K562 (cell line): ENCODE measurements around the gene CBFA2T3. TPM values are rescaled to one million over a fixed set of nuclear protein-coding genes. Genes with fewer than 3 reads are reported as not detected.
A peak's percentile ranks its signal among the peaks of the same experiment; 100 is the strongest.

Experiments used
- BDP1 ChIP-seq: IDR thresholded peaks from 3 replicates; pipeline ENCODE4 v1.6.1; 2011; ENCODE audit not compliant: insufficient read length, insufficient read depth
- HNRNPLL ChIP-seq: fragments of 200-400 bp; formaldehyde crosslinking; IDR thresholded peaks from 2 replicates; pipeline ENCODE4 v1.6.1; 2017; ENCODE audit warnings: low read length, low read depth, mild to moderate bottlenecking; ENCODE audit not compliant: poor library complexity, severe bottlenecking
- L3MBTL2 ChIP-seq: fragments of 450-650 bp; IDR thresholded peaks from 2 replicates; pipeline ENCODE4 v1.6.1; 2016; ENCODE audit warnings: mild to moderate bottlenecking, moderate library complexity
- POLR2AphosphoS5 ChIP-seq: IDR thresholded peaks from 2 replicates; pipeline ENCODE4 v1.6.1; 2011; ENCODE audit warnings: mild to moderate bottlenecking, low read depth, low read length, moderate library complexity; ENCODE audit not compliant: control insufficient read depth, insufficient read depth
- RBM22 ChIP-seq: fragments of 200-400 bp; formaldehyde crosslinking; IDR thresholded peaks from 2 replicates; pipeline ENCODE4 v1.6.1; 2018; ENCODE audit warnings: low read length, low read depth; ENCODE audit not compliant: poor library complexity, severe bottlenecking
- ZFX ChIP-seq: sonication (generic); formaldehyde crosslinking; IDR thresholded peaks from 2 replicates; pipeline ENCODE4 v1.8.0; 2022; ENCODE audit warnings: mild to moderate bottlenecking, missing genetic modification reagents, moderate library complexity
- polyA plus RNA-seq, 8 experiments: library from polyadenylated mRNA; depleted of rRNA in 4 of 8; stranded (reverse) in 5 of 8; unstranded in 3 of 8; fragments of >200 nt; fragmentation: Nextera tagmentation in 2 of 8; fragmentation: Illumina TruSeq in 1 of 8; extraction: Ambion mirVana in 2 of 8; extraction: Trizol in 1 of 8; gene quantifications; 2 replicates each; pipeline versions ENCODE4 v1.2.1 to v1.2.3, GENCODE V29; 2011 to 2014; ENCODE audit warnings: inconsistent platforms in 1 of 8, missing spikeins in 1 of 8
- total RNA-seq, 7 experiments: library from RNA; depleted of rRNA in 6 of 7; stranded (reverse); fragments of >200 nt in 6 of 7; fragmentation: Illumina TruSeq in 2 of 7; extraction: Trizol in 2 of 7; gene quantifications; 2 replicates each; pipeline versions ENCODE4 v1.2.1 to v1.2.3, GENCODE V29; 2011 to 2021; ENCODE audit warnings: low replicate concordance in 1 of 7
- TF ChIP-seq, protein P1 (sequence below): fragments of 450-650 bp; formaldehyde crosslinking; IDR thresholded peaks from 2 replicates; pipeline ENCODE4 v1.4.0; 2022; ENCODE audit warnings: missing genetic modification characterization
- TF ChIP-seq, protein P2 (sequence below): fragments of 200-800 bp; sonication (Bioruptor generic); IDR thresholded peaks from 2 replicates; pipeline ENCODE4 v1.6.1; 2017; ENCODE audit warnings: missing genetic modification characterization, missing compliant biosample characterization
- TF ChIP-seq, protein P3 (sequence below): fragments of 250-450 bp; sonication (Bioruptor Pico); IDR thresholded peaks from 2 replicates; pipeline ENCODE4 v1.5.0; 2020; ENCODE audit warnings: mild to moderate bottlenecking
- TF ChIP-seq, protein P4 (sequence below): fragments of 200-600 bp; sonication (generic); IDR thresholded peaks from one replicate; pipeline ENCODE4 v1.6.1; 2012; ENCODE audit warnings: mild to moderate bottlenecking, low read depth, low read length, inconsistent platforms

The CBFA2T3 gene
- total and polyA plus RNA-seq, 9 of the 15 experiments (the other 6 are each of a cell fraction or from before 2014, with no cell fraction given) = 2.3 to 145 (median 6.7) TPM

DNA sequence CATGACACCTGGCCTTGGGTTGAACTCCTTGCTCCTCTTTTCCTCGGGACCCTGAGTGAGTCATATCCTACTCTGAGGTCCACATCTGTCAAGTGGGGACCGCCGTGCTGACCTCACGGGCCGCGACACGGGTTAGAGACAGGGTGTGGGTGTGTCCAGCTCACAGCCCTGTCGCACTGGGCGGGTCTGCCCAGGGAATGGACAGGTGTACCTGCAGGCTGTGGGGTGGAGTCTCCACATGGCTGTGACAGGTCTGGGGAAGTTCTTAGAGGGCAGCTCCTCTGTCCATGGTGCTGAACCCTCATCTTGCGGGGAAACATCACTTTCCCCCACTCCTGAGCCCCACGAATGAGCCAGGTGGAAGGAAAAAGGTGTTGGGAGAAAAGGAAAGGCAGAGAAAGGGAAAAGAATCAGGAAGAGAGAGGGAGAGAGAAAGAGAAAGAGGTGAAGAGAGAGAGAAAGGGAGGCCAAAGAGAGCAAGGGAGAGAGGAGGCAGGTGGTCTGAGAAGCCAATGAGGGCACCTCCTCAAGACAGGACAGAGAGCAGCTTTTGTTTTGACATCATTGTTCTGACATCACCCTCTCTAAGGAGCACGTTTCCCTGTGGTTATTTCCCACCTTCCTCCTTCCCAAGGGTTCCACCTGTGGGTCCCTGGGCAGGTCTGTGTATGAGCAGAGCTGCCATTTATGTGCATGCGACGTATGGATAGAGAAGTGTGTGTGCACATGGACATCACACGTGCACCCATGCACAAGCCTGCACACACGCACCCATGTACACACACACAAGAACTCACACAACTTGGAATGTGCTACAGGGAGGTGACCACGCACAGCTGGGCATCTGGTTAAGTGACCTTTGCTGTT, 32.6 kb upstream of the CBFA2T3 start (continued):
- TF ChIP-seq, protein P1, sequence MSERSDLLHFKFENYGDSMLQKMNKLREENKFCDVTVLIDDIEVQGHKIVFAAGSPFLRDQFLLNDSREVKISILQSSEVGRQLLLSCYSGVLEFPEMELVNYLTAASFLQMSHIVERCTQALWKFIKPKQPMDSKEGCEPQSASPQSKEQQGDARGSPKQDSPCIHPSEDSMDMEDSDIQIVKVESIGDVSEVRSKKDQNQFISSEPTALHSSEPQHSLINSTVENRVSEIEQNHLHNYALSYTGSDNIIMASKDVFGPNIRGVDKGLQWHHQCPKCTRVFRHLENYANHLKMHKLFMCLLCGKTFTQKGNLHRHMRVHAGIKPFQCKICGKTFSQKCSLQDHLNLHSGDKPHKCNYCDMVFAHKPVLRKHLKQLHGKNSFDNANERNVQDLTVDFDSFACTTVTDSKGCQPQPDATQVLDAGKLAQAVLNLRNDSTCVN (CRISPR knock-in tag) = peak; percentile 86; the same call in 1 of the 2 replicates
- TF ChIP-seq, protein P2, sequence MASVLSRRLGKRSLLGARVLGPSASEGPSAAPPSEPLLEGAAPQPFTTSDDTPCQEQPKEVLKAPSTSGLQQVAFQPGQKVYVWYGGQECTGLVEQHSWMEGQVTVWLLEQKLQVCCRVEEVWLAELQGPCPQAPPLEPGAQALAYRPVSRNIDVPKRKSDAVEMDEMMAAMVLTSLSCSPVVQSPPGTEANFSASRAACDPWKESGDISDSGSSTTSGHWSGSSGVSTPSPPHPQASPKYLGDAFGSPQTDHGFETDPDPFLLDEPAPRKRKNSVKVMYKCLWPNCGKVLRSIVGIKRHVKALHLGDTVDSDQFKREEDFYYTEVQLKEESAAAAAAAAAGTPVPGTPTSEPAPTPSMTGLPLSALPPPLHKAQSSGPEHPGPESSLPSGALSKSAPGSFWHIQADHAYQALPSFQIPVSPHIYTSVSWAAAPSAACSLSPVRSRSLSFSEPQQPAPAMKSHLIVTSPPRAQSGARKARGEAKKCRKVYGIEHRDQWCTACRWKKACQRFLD (CRISPR knock-in tag) = no peak
- TF ChIP-seq POLR2AphosphoS5 (no peak), ZFX (no peak), BDP1 (no peak), RBM22 (no peak), HNRNPLL (no peak), L3MBTL2 (no peak)
- TF ChIP-seq, protein P3, sequence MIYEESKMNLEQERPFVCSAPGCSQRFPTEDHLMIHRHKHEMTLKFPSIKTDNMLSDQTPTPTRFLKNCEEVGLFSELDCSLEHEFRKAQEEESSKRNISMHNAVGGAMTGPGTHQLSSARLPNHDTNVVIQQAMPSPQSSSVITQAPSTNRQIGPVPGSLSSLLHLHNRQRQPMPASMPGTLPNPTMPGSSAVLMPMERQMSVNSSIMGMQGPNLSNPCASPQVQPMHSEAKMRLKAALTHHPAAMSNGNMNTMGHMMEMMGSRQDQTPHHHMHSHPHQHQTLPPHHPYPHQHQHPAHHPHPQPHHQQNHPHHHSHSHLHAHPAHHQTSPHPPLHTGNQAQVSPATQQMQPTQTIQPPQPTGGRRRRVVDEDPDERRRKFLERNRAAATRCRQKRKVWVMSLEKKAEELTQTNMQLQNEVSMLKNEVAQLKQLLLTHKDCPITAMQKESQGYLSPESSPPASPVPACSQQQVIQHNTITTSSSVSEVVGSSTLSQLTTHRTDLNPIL (CRISPR knock-in tag) = no peak
- TF ChIP-seq, protein P4, sequence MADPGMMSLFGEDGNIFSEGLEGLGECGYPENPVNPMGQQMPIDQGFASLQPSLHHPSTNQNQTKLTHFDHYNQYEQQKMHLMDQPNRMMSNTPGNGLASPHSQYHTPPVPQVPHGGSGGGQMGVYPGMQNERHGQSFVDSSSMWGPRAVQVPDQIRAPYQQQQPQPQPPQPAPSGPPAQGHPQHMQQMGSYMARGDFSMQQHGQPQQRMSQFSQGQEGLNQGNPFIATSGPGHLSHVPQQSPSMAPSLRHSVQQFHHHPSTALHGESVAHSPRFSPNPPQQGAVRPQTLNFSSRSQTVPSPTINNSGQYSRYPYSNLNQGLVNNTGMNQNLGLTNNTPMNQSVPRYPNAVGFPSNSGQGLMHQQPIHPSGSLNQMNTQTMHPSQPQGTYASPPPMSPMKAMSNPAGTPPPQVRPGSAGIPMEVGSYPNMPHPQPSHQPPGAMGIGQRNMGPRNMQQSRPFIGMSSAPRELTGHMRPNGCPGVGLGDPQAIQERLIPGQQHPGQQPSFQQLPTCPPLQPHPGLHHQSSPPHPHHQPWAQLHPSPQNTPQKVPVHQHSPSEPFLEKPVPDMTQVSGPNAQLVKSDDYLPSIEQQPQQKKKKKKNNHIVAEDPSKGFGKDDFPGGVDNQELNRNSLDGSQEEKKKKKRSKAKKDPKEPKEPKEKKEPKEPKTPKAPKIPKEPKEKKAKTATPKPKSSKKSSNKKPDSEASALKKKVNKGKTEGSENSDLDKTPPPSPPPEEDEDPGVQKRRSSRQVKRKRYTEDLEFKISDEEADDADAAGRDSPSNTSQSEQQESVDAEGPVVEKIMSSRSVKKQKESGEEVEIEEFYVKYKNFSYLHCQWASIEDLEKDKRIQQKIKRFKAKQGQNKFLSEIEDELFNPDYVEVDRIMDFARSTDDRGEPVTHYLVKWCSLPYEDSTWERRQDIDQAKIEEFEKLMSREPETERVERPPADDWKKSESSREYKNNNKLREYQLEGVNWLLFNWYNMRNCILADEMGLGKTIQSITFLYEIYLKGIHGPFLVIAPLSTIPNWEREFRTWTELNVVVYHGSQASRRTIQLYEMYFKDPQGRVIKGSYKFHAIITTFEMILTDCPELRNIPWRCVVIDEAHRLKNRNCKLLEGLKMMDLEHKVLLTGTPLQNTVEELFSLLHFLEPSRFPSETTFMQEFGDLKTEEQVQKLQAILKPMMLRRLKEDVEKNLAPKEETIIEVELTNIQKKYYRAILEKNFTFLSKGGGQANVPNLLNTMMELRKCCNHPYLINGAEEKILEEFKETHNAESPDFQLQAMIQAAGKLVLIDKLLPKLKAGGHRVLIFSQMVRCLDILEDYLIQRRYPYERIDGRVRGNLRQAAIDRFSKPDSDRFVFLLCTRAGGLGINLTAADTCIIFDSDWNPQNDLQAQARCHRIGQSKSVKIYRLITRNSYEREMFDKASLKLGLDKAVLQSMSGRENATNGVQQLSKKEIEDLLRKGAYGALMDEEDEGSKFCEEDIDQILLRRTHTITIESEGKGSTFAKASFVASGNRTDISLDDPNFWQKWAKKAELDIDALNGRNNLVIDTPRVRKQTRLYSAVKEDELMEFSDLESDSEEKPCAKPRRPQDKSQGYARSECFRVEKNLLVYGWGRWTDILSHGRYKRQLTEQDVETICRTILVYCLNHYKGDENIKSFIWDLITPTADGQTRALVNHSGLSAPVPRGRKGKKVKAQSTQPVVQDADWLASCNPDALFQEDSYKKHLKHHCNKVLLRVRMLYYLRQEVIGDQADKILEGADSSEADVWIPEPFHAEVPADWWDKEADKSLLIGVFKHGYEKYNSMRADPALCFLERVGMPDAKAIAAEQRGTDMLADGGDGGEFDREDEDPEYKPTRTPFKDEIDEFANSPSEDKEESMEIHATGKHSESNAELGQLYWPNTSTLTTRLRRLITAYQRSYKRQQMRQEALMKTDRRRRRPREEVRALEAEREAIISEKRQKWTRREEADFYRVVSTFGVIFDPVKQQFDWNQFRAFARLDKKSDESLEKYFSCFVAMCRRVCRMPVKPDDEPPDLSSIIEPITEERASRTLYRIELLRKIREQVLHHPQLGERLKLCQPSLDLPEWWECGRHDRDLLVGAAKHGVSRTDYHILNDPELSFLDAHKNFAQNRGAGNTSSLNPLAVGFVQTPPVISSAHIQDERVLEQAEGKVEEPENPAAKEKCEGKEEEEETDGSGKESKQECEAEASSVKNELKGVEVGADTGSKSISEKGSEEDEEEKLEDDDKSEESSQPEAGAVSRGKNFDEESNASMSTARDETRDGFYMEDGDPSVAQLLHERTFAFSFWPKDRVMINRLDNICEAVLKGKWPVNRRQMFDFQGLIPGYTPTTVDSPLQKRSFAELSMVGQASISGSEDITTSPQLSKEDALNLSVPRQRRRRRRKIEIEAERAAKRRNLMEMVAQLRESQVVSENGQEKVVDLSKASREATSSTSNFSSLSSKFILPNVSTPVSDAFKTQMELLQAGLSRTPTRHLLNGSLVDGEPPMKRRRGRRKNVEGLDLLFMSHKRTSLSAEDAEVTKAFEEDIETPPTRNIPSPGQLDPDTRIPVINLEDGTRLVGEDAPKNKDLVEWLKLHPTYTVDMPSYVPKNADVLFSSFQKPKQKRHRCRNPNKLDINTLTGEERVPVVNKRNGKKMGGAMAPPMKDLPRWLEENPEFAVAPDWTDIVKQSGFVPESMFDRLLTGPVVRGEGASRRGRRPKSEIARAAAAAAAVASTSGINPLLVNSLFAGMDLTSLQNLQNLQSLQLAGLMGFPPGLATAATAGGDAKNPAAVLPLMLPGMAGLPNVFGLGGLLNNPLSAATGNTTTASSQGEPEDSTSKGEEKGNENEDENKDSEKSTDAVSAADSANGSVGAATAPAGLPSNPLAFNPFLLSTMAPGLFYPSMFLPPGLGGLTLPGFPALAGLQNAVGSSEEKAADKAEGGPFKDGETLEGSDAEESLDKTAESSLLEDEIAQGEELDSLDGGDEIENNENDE = no peak
